Adrenal gland (tissue), 12 donors: ENCODE results near the gene A3GALT2. TPM values are rescaled to one million over a fixed set of nuclear protein-coding genes. Genes with fewer than 3 reads are reported as not detected.
A peak's percentile ranks its signal among the peaks of the same experiment; 100 is the strongest.

Experiments used
- DNase-seq, 7 donors: peaks; one replicate each; pipeline ENCODE4 v3.0.0-alpha.2; 2019 to 2020
- H3K27ac ChIP-seq, 5 donors: fragments of 200-600 bp; sonication (generic) in 4 of 5; 1 replicate in 3 of 5; 2 replicates in 2 of 5; pipeline versions ENCODE4 v1.5.1 to v1.8.0; 2016 to 2020; ENCODE audit warnings: mild to moderate bottlenecking in 1 of 5
- H3K27me3 ChIP-seq: fragments of 200-600 bp; 2 replicates; pipeline ENCODE4 v1.8.0; 2021
- H3K36me3 ChIP-seq, 2 donors: fragments of 200-600 bp; replicated peaks in 1 of 2; 1 replicate in 1 of 2; 2 replicates in 1 of 2; pipeline versions ENCODE4 v1.5.1 to v1.8.0; 2018 to 2022
- H3K4me1 ChIP-seq, 2 donors: fragments of 200-600 bp; replicated peaks in 1 of 2; 1 replicate in 1 of 2; 2 replicates in 1 of 2; pipeline versions ENCODE4 v1.5.1 to v1.8.0; 2018 to 2021
- H3K4me3 ChIP-seq, 4 donors: fragments of 200-600 bp; sonication (generic) in 3 of 4; one replicate each; pipeline ENCODE4 v1.5.1; 2016 to 2018
- H3K9me3 ChIP-seq, 3 donors: fragments of 200-600 bp; sonication (generic) in 1 of 3; replicated peaks in 1 of 3; 1 replicate in 2 of 3; 2 replicates in 1 of 3; pipeline versions ENCODE4 v1.5.1 to v1.8.0; 2016 to 2021
- POLR2A ChIP-seq, 2 donors: fragments of 450-650 bp; IDR thresholded peaks; one replicate each; pipeline ENCODE4 v1.6.1; 2017; ENCODE audit warnings: antibody characterized with exemption in 2 of 2, mild to moderate bottlenecking in 2 of 2, moderate library complexity in 1 of 2
- WGBS, 4 donors: extraction: QIAGEN DNeasy Blood & Tissue Kit in 2 of 4; methylation state at CpG; one replicate each; pipeline versions ENCODE4 v1.1.5 to v1.1.7; 2013 to 2017; 5-methylcytosine and 5-hydroxymethylcytosine counted together
- intact Hi-C, 2 donors: fragments of 100-400 bp; cut with DNase I; formaldehyde crosslinking; loops; one replicate each; pipeline versions ENCODE4 v1.14.1 to v1.15.0; 2022 to 2023
- polyA plus RNA-seq, 3 donors: library from polyadenylated mRNA; stranded (reverse); fragments of 200-250 nt in 2 of 3; fragments of 350-450 nt in 1 of 3; fragmentation: Illumina TruSeq in 1 of 3; extraction: RNeasy Lipid Tissue Mini Kit (QIAGEN cat#74804) in 1 of 3; gene quantifications; one replicate each; pipeline ENCODE4 v1.2.3, GENCODE V29; 2013 to 2014
- total RNA-seq, 9 donors: library from RNA; depleted of rRNA in 4 of 9; stranded (reverse); fragments of >200 nt in 4 of 9; fragments of 120-200 nt in 1 of 9; fragmentation: NEBNext Ultra II Directional in 1 of 9; extraction: Animal tissue kit (Norgen Biotek cat#: 25700) in 1 of 9; gene quantifications; one replicate each; pipeline versions ENCODE4 v1.1.0 to v1.2.4, GENCODE V29; 2013 to 2023
- TF ChIP-seq, protein P1 (sequence below), 6 experiments: fragments of 450-650 bp in 4 of 6; fragments of 200-600 bp in 2 of 6; sonication (generic) in 1 of 6; IDR thresholded peaks; 1 replicate in 5 of 6; 2 replicates in 1 of 6; pipeline versions ENCODE4 v1.5.1 to v1.8.0; 2016 to 2021; ENCODE audit warnings: antibody characterized with exemption in 6 of 6, mild to moderate bottlenecking in 2 of 6, moderate library complexity in 1 of 6
- donor health status: healthy with polysubstance abuse.
- donor health status: Bipolar disorder and iron deficiency.
- donor health status: DM: yes; HTN: yes; CAD: no.
- donor health status: DM: no; HTN: no; CAD: no.
- donor health status: DM: no; HTN: no; CAD: no.
- donor health status: DM: yes; HTN: yes; CAD: no.

Gene A3GALT2
- total and polyA plus RNA-seq, 12 donors: 0.17 to 0.49 TPM; not detected in 10

DNA sequence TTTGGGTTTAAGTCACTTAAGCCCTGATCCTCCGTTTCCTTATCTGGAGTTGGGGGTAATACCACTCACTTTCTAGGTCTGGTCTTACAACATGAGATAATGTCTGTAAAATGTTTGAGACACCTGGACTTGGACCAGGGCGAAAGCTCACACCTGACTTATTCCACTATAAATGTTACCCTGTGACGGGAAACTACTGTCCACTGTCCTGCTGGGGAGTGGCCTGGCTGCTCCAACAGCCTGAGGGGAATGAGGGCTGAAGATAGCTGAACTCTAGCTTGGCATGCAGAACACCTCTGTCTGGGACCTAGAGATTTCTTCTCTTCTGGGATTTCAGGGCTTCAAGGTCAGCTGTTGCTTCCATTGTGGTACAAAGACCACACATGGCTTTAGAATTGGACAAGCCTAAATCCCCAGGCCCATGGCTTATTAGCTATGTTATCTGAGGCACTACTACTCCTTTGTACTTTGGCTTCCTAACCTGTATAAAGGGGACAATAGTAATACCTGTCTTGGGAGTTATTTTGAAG is 9.5 kb upstream of the A3GALT2 start:
- WGBS, 4 donors: 86 to 96% (median 89%) methylated on average over 3 of the region's 3 CpGs
- Histone ChIP-seq H3K9me3 (no peaks in the 10 kb centered on the region), H3K36me3 (peaks cover 0 to 86% of the 10 kb centered on the region in 2 donors), H3K27ac (peak overlapping the region in 2 of 5 donors; percentile 18 to 26), H3K4me3 (no peak overlapping the region), H3K4me1 (peaks cover 42 to 74% of the 10 kb centered on the region in 2 donors), H3K27me3 (no peaks in the 10 kb centered on the region)
- no peak for DNase-seq
- intact Hi-C loops: no loop called here
- no peak for TF ChIP-seq POLR2A (IDR thresholded peaks at IDR 0.05)
- TF ChIP-seq, protein P1, sequence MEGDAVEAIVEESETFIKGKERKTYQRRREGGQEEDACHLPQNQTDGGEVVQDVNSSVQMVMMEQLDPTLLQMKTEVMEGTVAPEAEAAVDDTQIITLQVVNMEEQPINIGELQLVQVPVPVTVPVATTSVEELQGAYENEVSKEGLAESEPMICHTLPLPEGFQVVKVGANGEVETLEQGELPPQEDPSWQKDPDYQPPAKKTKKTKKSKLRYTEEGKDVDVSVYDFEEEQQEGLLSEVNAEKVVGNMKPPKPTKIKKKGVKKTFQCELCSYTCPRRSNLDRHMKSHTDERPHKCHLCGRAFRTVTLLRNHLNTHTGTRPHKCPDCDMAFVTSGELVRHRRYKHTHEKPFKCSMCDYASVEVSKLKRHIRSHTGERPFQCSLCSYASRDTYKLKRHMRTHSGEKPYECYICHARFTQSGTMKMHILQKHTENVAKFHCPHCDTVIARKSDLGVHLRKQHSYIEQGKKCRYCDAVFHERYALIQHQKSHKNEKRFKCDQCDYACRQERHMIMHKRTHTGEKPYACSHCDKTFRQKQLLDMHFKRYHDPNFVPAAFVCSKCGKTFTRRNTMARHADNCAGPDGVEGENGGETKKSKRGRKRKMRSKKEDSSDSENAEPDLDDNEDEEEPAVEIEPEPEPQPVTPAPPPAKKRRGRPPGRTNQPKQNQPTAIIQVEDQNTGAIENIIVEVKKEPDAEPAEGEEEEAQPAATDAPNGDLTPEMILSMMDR (IDR thresholded peaks at IDR 0.05): no peak

DNA sequence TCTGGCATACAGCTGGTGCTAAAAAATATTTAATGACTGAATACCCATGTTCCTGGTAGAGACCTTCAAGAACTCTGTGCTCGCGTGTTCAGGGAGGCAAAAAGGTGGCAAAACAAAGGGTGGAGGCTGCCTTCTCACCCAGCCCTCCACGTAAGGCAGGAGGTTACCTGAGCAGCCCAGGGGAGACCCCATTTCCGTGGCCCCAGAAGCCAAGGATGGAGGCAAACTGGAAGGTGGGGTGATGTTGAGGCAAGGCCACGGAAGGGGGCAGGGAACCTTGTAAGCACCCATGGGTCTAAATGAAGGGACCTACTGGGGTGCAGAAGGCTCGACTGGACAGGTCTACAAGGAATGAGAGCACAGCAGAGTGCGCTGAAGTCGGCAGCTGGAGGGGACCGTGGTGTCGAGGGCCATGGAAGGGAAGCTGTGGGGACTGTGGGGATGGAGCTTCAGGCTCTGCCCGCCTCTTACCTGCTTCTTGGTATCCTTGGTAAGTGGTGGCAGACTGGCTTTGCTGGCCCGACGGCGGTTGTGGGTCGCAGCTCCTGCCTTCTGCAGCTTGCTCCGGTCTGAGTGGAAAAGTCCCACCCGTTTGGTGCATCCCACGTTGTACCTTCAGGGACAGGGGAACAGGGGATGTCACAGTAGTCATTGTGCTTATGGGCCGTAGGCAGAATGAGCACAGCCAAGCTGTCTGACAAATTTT is 8.9 kb upstream of the A3GALT2 start:
- H3K27ac ChIP-seq: peak overlapping the region in 2 of 5 donors; percentile 18 to 26
- 84 to 91% (median 87%) methylated on average over 17 to 19 of the region's 19 CpGs for WGBS, 4 donors
- H3K9me3 ChIP-seq: no peaks in the 10 kb centered on the region
- peaks cover 35 to 67% of the 10 kb centered on the region in 2 donors for H3K4me1 ChIP-seq
- no peak for DNase-seq
- intact Hi-C loops: no loop called here
- no peaks in the 10 kb centered on the region for H3K27me3 ChIP-seq
- peaks cover 0 to 92% of the 10 kb centered on the region in 2 donors for H3K36me3 ChIP-seq
- H3K4me3 ChIP-seq: no peak overlapping the region
- TF ChIP-seq, protein P1 (IDR thresholded peaks at IDR 0.05): no peak
- TF ChIP-seq POLR2A (IDR thresholded peaks at IDR 0.05): no peak

GRCh38 chr1:33328817-33329216 is 7.9 kb upstream of the A3GALT2 start:
- H3K27me3 ChIP-seq: no peaks in the 10 kb centered on the region
- no peaks in the 10 kb centered on the region for H3K9me3 ChIP-seq
- 86 to 96% (median 92%) methylated on average over 11 to 12 of the region's 12 CpGs for WGBS, 4 donors
- TF ChIP-seq POLR2A (IDR thresholded peaks at IDR 0.05): no peak
- TF ChIP-seq, protein P1 (IDR thresholded peaks at IDR 0.05): no peak
- intact Hi-C loops: no loop called here
- H3K4me1 ChIP-seq: peaks cover 26 to 58% of the 10 kb centered on the region in 2 donors
- no peak for DNase-seq
- peaks cover 0 to 98% of the 10 kb centered on the region in 2 donors for H3K36me3 ChIP-seq
- H3K4me3 ChIP-seq: no peak overlapping the region
- peak overlapping the region in 2 of 5 donors; percentile 7 to 34 for H3K27ac ChIP-seq

GRCh38 chr1:33327587-33328325 is 6.9 kb upstream of the A3GALT2 start:
- peak; percentile 54 to 84 (median 67) for DNase-seq
- WGBS, 4 donors: 36 to 51% (median 44%) methylated on average over 8 to 9 of the region's 9 CpGs
- Histone ChIP-seq H3K27ac (peak overlapping the region in 3 of 5 donors; percentile 27 to 47 (median 29)), H3K4me1 (peaks cover 17 to 47% of the 10 kb centered on the region in 2 donors), H3K36me3 (peaks cover 0 to 99% of the 10 kb centered on the region in 2 donors), H3K27me3 (no peaks in the 10 kb centered on the region), H3K4me3 (no peak overlapping the region), H3K9me3 (no peaks in the 10 kb centered on the region)
- intact Hi-C loops: no loop called here
- TF ChIP-seq, protein P1 (IDR thresholded peaks at IDR 0.05): no peak
- no peak for TF ChIP-seq POLR2A (IDR thresholded peaks at IDR 0.05)
